Endometrium (tissue), 2 donors: ENCODE data around the gene PTPN9.
"Not testable (repeated sequence)": the region's sequence is repeated elsewhere in the genome, so short reads cannot be mapped to it uniquely, and the experiment has no call there.

ENCODE experiments used
- FAIRE-seq: peaks from 2 replicates; lab custom pipeline; 2012; peaks lifted over from hg19 to GRCh38; lab: Jason Lieb, UNC
- donor health status: control.
- donor health status: control.

The PTPN9 gene

GRCh38 chr15:75530169-75530568 lies 48.9 kb downstream of the PTPN9 start:
- no peak for FAIRE-seq

- not testable (repeated sequence) for FAIRE-seq
Observed at GRCh38 chr15:75525756-75526155, 53.4 kb downstream of the PTPN9 start.

GRCh38 chr15:75523011-75523410 lies 56.1 kb downstream of the PTPN9 start:
- FAIRE-seq = no peak

- no peak for FAIRE-seq
Observed at GRCh38 chr15:75517233-75517632, 61.9 kb downstream of the PTPN9 start.

GRCh38 chr15:75508840-75509532 lies 70.1 kb downstream of the PTPN9 start:
- no peak for FAIRE-seq

GRCh38 chr15:75502360-75502759 lies 76.8 kb downstream of the PTPN9 start:
- no peak for FAIRE-seq

GRCh38 chr15:75493732-75494131 lies 85.4 kb downstream of the PTPN9 start:
- peak; percentile 37 for FAIRE-seq

GRCh38 chr15:75483961-75484360 lies 95.2 kb downstream of the PTPN9 start:
- FAIRE-seq = no peak

- FAIRE-seq = not testable (repeated sequence)
Observed at GRCh38 chr15:75483556-75483955, 95.6 kb downstream of the PTPN9 start.

- no peak for FAIRE-seq
Observed at GRCh38 chr15:75483106-75483505, 96.0 kb downstream of the PTPN9 start.

- FAIRE-seq = not testable (repeated sequence)
Observed at GRCh38 chr15:75480463-75480862, 98.7 kb downstream of the PTPN9 start.

- FAIRE-seq = no peak
Observed at GRCh38 chr15:75479670-75480069, 99.4 kb downstream of the PTPN9 start.

- not testable (repeated sequence) for FAIRE-seq
Observed at GRCh38 chr15:75477094-75477493, 102.0 kb downstream of the PTPN9 start.

GRCh38 chr15:75468913-75469598 lies 110.1 kb downstream of the PTPN9 start:
- no peak for FAIRE-seq

GRCh38 chr15:75460646-75461045 lies 118.5 kb downstream of the PTPN9 start:
- no peak for FAIRE-seq

- FAIRE-seq = no peak
Observed at GRCh38 chr15:75459581-75459980, 119.5 kb downstream of the PTPN9 start.

GRCh38 chr15:75456710-75457109 lies 122.4 kb downstream of the PTPN9 start:
- no peak for FAIRE-seq

GRCh38 chr15:75455982-75456531 lies 123.1 kb downstream of the PTPN9 start:
- FAIRE-seq = no peak

GRCh38 chr15:75455424-75455981 lies 123.6 kb downstream of the PTPN9 start:
- FAIRE-seq = peak; percentile 37

- FAIRE-seq = no peak
Observed at GRCh38 chr15:75454471-75455378, 124.4 kb downstream of the PTPN9 start.

GRCh38 chr15:75453703-75454470 lies 125.2 kb downstream of the PTPN9 start:
- FAIRE-seq = peak; percentile 99
